Measurements from ENCODE around the gene CALR3. TPM values are rescaled to one million over a fixed set of nuclear protein-coding genes. Genes with fewer than 3 reads are reported as not detected.

Gene CALR3
- total RNA-seq, 1 experiment from 2014 or later, result not detected

GRCh38 chr19:16429066-16429758, 66.8 kb downstream of the CALR3 start:
- no peak for DNase-seq (ENCODE audit: low read depth)

Other genes starting within 250 kb of the CALR3 start
- gene KLF2, start 171.3 kb downstream of the CALR3 start, total RNA-seq (2014; rRNA removed; shearing (Covaris generic)), result 2.8 and 3.0 TPM in 2 replicates
- 3.8 and 5.2 TPM in 2 replicates for gene EPS15L1, start 24.2 kb downstream of the CALR3 start, total RNA-seq (2014; rRNA removed; shearing (Covaris generic))
- 4.5 and 10.0 TPM in 2 replicates for gene C19orf44, start 227 bp upstream of the CALR3 start, total RNA-seq (2014; rRNA removed; shearing (Covaris generic))
- 3.1 TPM in 2 replicates for gene CHERP, start 46.3 kb upstream of the CALR3 start, total RNA-seq (2014; rRNA removed; shearing (Covaris generic))
- gene SLC35E1, start 76.2 kb upstream of the CALR3 start, total RNA-seq (2014; rRNA removed; shearing (Covaris generic)), result 18.9 and 20.8 TPM in 2 replicates
- gene MED26, start 132.0 kb upstream of the CALR3 start, total RNA-seq (2014; rRNA removed; shearing (Covaris generic)), result 3.4 and 5.0 TPM in 2 replicates
- 118 and 139 TPM in 2 replicates for gene SMIM7, start 164.0 kb upstream of the CALR3 start, total RNA-seq (2014; rRNA removed; shearing (Covaris generic))
- gene TMEM38A, start 165.0 kb upstream of the CALR3 start, total RNA-seq (2014; rRNA removed; shearing (Covaris generic)), result 1.3 and 3.2 TPM in 2 replicates
- gene NWD1, start 223.7 kb upstream of the CALR3 start, total RNA-seq (2014; rRNA removed; shearing (Covaris generic)), result not detected in 2 replicates

Data from RPMI7951 (cell line).